ENCODE measurements around the gene TCEANC2. TPM values are rescaled to one million over a fixed set of nuclear protein-coding genes. Genes with fewer than 3 reads are reported as not detected.

Gene TCEANC2
- total and polyA plus RNA-seq, 2 donors (not counting 1 experiment from before 2014, with no cell fraction given): 3.0 to 4.0 TPM

DNA sequence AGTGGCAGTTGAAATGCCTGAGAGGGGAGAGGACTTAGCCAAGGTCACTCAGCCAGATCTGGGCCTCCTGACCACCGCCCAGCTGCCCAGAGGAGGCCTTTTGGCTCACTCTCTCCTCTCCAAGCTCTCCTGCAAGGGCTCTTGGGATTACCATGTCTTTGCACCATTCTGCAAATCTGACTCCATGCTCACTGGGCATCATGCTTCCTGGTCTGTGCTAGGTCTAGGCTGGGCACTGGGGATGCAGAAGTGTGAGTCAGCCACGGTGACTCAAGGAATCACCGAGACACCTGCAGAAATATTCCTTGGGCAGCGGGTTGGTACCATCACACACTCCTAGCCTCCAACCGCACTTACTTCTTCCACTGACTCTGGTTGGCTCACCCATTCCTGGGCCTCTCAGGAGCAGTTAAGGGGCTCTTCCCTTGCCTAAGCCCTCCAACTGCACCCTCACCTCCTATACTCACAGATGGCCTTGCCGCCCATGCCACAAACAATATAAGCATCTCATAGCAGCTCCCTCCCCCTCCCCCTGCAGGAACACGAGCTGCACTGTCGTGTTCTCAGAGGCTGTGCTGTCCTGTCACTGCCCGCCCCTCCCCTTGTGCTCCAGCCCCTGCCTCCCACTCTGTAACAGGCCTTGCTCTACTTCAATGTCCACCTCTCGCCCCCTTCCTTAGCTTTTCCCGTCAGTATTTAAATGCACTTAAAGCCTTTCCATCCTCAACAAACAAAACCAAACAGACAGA is 64.6 kb downstream of the TCEANC2 start:
- H3K27me3 ChIP-seq (ENCODE audit: control insufficient read depth, insufficient read depth, low read length): no peaks in the 10 kb centered on the region
- H3K36me3 ChIP-seq (ENCODE audit: control insufficient read depth, insufficient read depth, low read length): no peaks in the 10 kb centered on the region
- H2AFZ ChIP-seq (ENCODE audit: low read length): no peak overlapping the region
- no peaks in the 10 kb centered on the region for H4K20me1 ChIP-seq (ENCODE audit: control insufficient read depth, extremely low read depth, insufficient read depth, low read length)
- H3K27ac ChIP-seq (ENCODE audit: insufficient read depth, low read length): no peak overlapping the region
- no peak overlapping the region for H3K4me3 ChIP-seq (replicated peaks in 1 of 4; ENCODE audit: control extremely low read depth in 1 of 4, insufficient read depth in 1 of 4, low read depth in 3 of 4, low read length in 4 of 4)
- DNase-seq (ENCODE audit: low read depth in 2 of 2): peak in 1 of 2 donors; percentile 47
- peaks cover 9% of the 10 kb centered on the region for H3K4me1 ChIP-seq (ENCODE audit: control insufficient read depth, extremely low read depth, insufficient read depth, low read length)
- no peaks in the 10 kb centered on the region for H3K79me2 ChIP-seq (ENCODE audit: control insufficient read depth, insufficient read depth, low read length)
- no peak overlapping the region for H3K4me2 ChIP-seq (ENCODE audit: extremely low read depth, insufficient read depth, low read length)
- no peaks in the 10 kb centered on the region for H3K9me3 ChIP-seq (ENCODE audit: control insufficient read depth, insufficient read depth, low read depth, low read length)
- no peak for TF ChIP-seq EZH2 (IDR thresholded peaks at IDR 0.05; ENCODE audit: low read length, missing control alignments)
- TF ChIP-seq, protein P1, sequence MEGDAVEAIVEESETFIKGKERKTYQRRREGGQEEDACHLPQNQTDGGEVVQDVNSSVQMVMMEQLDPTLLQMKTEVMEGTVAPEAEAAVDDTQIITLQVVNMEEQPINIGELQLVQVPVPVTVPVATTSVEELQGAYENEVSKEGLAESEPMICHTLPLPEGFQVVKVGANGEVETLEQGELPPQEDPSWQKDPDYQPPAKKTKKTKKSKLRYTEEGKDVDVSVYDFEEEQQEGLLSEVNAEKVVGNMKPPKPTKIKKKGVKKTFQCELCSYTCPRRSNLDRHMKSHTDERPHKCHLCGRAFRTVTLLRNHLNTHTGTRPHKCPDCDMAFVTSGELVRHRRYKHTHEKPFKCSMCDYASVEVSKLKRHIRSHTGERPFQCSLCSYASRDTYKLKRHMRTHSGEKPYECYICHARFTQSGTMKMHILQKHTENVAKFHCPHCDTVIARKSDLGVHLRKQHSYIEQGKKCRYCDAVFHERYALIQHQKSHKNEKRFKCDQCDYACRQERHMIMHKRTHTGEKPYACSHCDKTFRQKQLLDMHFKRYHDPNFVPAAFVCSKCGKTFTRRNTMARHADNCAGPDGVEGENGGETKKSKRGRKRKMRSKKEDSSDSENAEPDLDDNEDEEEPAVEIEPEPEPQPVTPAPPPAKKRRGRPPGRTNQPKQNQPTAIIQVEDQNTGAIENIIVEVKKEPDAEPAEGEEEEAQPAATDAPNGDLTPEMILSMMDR (conservative IDR thresholded peaks at IDR 0.05 in 1 of 2, IDR thresholded peaks at IDR 0.05 in 1 of 2; ENCODE audit: low read depth in 1 of 2, low read length in 2 of 2): no peak
- no peak overlapping the region for H3K9ac ChIP-seq (ENCODE audit: insufficient read depth, low read length)

DNA sequence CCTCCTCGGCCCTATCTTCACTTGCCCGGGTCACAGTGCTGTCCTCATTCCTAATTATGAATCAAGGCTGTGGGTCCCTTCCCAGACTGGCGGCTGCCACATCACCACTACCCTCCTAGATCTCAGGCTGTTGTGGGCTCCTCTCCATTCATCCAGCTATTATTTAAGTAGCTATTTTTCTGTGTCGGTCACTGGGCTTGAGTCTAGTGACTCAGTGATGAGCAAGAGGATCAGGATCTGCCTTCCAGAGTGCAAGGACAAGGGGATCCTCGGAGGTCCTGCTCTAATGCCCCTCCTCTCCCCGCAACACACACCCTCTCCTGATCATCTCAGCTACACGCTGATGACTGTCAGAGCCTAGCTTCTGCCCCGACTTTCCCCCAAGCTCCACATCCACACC is 65.3 kb downstream of the TCEANC2 start:
- no peaks in the 10 kb centered on the region for H4K20me1 ChIP-seq (ENCODE audit: control insufficient read depth, extremely low read depth, insufficient read depth, low read length)
- H3K9me3 ChIP-seq (ENCODE audit: control insufficient read depth, insufficient read depth, low read depth, low read length): no peaks in the 10 kb centered on the region
- no peak overlapping the region for H2AFZ ChIP-seq (ENCODE audit: low read length)
- H3K4me2 ChIP-seq (ENCODE audit: extremely low read depth, insufficient read depth, low read length): no peak overlapping the region
- no peak overlapping the region for H3K4me3 ChIP-seq (replicated peaks in 1 of 4; ENCODE audit: control extremely low read depth in 1 of 4, insufficient read depth in 1 of 4, low read depth in 3 of 4, low read length in 4 of 4)
- H3K9ac ChIP-seq (ENCODE audit: insufficient read depth, low read length): no peak overlapping the region
- no peaks in the 10 kb centered on the region for H3K27me3 ChIP-seq (ENCODE audit: control insufficient read depth, insufficient read depth, low read length)
- peak; percentile 37 to 93 for DNase-seq (ENCODE audit: low read depth in 2 of 2)
- TF ChIP-seq, protein P1 (conservative IDR thresholded peaks at IDR 0.05 in 1 of 2, IDR thresholded peaks at IDR 0.05 in 1 of 2; ENCODE audit: low read depth in 1 of 2, low read length in 2 of 2): no peak
- no peak for TF ChIP-seq EZH2 (IDR thresholded peaks at IDR 0.05; ENCODE audit: low read length, missing control alignments)
- H3K27ac ChIP-seq (ENCODE audit: insufficient read depth, low read length): no peak overlapping the region
- H3K36me3 ChIP-seq (ENCODE audit: control insufficient read depth, insufficient read depth, low read length): no peaks in the 10 kb centered on the region
- H3K4me1 ChIP-seq (ENCODE audit: control insufficient read depth, extremely low read depth, insufficient read depth, low read length): peaks cover 9% of the 10 kb centered on the region
- no peaks in the 10 kb centered on the region for H3K79me2 ChIP-seq (ENCODE audit: control insufficient read depth, insufficient read depth, low read length)

DNA sequence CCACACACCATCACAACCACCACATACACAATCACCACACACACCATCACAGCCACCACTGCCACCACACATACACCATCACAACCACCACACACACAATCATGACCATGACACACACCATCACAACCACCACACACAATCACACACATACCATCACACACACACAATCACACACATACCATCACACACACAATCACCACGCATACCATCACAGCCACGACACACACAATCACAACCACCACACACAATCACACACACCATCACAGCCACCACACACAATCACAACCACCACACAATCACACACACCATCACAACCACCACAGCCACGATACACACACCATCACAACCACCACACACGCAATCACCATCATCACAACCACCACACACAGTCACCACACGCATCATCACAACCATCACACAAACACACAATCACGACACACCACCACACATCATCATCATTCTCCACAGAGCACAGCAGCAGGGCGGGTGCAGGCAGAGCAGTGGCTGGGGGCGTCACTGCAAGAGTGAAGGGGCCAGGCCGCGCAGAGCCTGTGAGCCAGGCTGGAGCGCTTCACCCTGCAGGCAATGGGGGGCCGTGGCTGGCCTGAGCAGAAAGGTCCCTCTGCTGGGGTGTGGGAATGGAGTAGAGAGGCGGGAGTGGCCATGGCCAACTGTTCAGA is 66.8 kb downstream of the TCEANC2 start:
- Histone ChIP-seq H3K9ac (ENCODE audit: insufficient read depth, low read length) (no peak overlapping the region), H3K27me3 (ENCODE audit: control insufficient read depth, insufficient read depth, low read length) (no peaks in the 10 kb centered on the region), H3K4me3 (replicated peaks in 1 of 4; ENCODE audit: control extremely low read depth in 1 of 4, insufficient read depth in 1 of 4, low read depth in 3 of 4, low read length in 4 of 4) (no peak overlapping the region), H3K4me2 (ENCODE audit: extremely low read depth, insufficient read depth, low read length) (no peak overlapping the region), H3K36me3 (ENCODE audit: control insufficient read depth, insufficient read depth, low read length) (no peaks in the 10 kb centered on the region), H3K9me3 (ENCODE audit: control insufficient read depth, insufficient read depth, low read depth, low read length) (no peaks in the 10 kb centered on the region), H2AFZ (ENCODE audit: low read length) (no peak overlapping the region), H3K27ac (ENCODE audit: insufficient read depth, low read length) (no peak overlapping the region), H3K4me1 (ENCODE audit: control insufficient read depth, extremely low read depth, insufficient read depth, low read length) (peaks cover 9% of the 10 kb centered on the region), H4K20me1 (ENCODE audit: control insufficient read depth, extremely low read depth, insufficient read depth, low read length) (no peaks in the 10 kb centered on the region), H3K79me2 (ENCODE audit: control insufficient read depth, insufficient read depth, low read length) (no peaks in the 10 kb centered on the region)
- TF ChIP-seq, protein P1 (conservative IDR thresholded peaks at IDR 0.05 in 1 of 2, IDR thresholded peaks at IDR 0.05 in 1 of 2; ENCODE audit: low read depth in 1 of 2, low read length in 2 of 2): no peak
- TF ChIP-seq EZH2 (IDR thresholded peaks at IDR 0.05; ENCODE audit: low read length, missing control alignments): no peak
- DNase-seq (ENCODE audit: low read depth in 2 of 2): no peak

All from fibroblast of lung (primary cell).